ENCODE data around the gene ZBTB7C.

Gene ZBTB7C

GRCh38 chr18:48051945-48052840 lies 357.0 kb downstream of the ZBTB7C start:
- no peak overlapping the region for H3K4me3 Mint-ChIP-seq
- H3K27ac Mint-ChIP-seq, result no peak overlapping the region
- no peaks in the 10 kb centered on the region for H3K9me3 Mint-ChIP-seq (ENCODE audit: low read depth)
- no peaks in the 10 kb centered on the region for H3K4me1 Mint-ChIP-seq (ENCODE audit: low read depth)
- H3K27me3 Mint-ChIP-seq, result peaks cover 23% of the 10 kb centered on the region
- H3K36me3 Mint-ChIP-seq, result no peaks in the 10 kb centered on the region

- H3K27me3 Mint-ChIP-seq, result peaks cover 21% of the 10 kb centered on the region
- no peak overlapping the region for H3K27ac Mint-ChIP-seq
- H3K4me3 Mint-ChIP-seq, result no peak overlapping the region
Measured at GRCh38 chr18:48050176-48050575, 359.0 kb downstream of the ZBTB7C start.

GRCh38 chr18:48049757-48050156 lies 359.4 kb downstream of the ZBTB7C start:
- Mint-ChIP-seq H3K4me3 (no peak overlapping the region), H3K4me1 (ENCODE audit: low read depth) (no peaks in the 10 kb centered on the region), H3K27me3 (peaks cover 18% of the 10 kb centered on the region), H3K9me3 (ENCODE audit: low read depth) (no peaks in the 10 kb centered on the region), H3K36me3 (no peaks in the 10 kb centered on the region), H3K27ac (no peak overlapping the region)

More at GRCh38 chr18:48050176-48050575, 359.0 kb downstream of the ZBTB7C start:
- H3K9me3 Mint-ChIP-seq (ENCODE audit: low read depth), result no peaks in the 10 kb centered on the region
- H3K36me3 Mint-ChIP-seq, result no peaks in the 10 kb centered on the region
- H3K4me1 Mint-ChIP-seq (ENCODE audit: low read depth), result no peaks in the 10 kb centered on the region

GRCh38 chr18:48048251-48048650 lies 360.9 kb downstream of the ZBTB7C start:
- H3K27me3 Mint-ChIP-seq, result peaks cover 9% of the 10 kb centered on the region
- H3K9me3 Mint-ChIP-seq (ENCODE audit: low read depth), result peaks cover 4% of the 10 kb centered on the region
- H3K4me3 Mint-ChIP-seq, result no peak overlapping the region
- no peaks in the 10 kb centered on the region for H3K36me3 Mint-ChIP-seq
- H3K4me1 Mint-ChIP-seq (ENCODE audit: low read depth), result no peaks in the 10 kb centered on the region
- H3K27ac Mint-ChIP-seq, result no peak overlapping the region

GRCh38 chr18:48046843-48047242 lies 362.3 kb downstream of the ZBTB7C start:
- H3K9me3 Mint-ChIP-seq (ENCODE audit: low read depth), result peaks cover 8% of the 10 kb centered on the region
- H3K4me3 Mint-ChIP-seq, result no peak overlapping the region
- no peak overlapping the region for H3K27ac Mint-ChIP-seq
- peaks cover 6% of the 10 kb centered on the region for H3K27me3 Mint-ChIP-seq
- no peaks in the 10 kb centered on the region for H3K36me3 Mint-ChIP-seq
- H3K4me1 Mint-ChIP-seq (ENCODE audit: low read depth), result no peaks in the 10 kb centered on the region

GRCh38 chr18:48045744-48046143 lies 363.4 kb downstream of the ZBTB7C start:
- no peaks in the 10 kb centered on the region for H3K4me1 Mint-ChIP-seq (ENCODE audit: low read depth)
- peaks cover 8% of the 10 kb centered on the region for H3K9me3 Mint-ChIP-seq (ENCODE audit: low read depth)
- no peaks in the 10 kb centered on the region for H3K36me3 Mint-ChIP-seq
- H3K27me3 Mint-ChIP-seq, result peaks cover 5% of the 10 kb centered on the region
- H3K4me3 Mint-ChIP-seq, result no peak overlapping the region
- H3K27ac Mint-ChIP-seq, result no peak overlapping the region

GRCh38 chr18:48044944-48045343 lies 364.2 kb downstream of the ZBTB7C start:
- Mint-ChIP-seq H3K36me3 (no peaks in the 10 kb centered on the region), H3K9me3 (ENCODE audit: low read depth) (peaks cover 8% of the 10 kb centered on the region), H3K27ac (no peak overlapping the region), H3K4me3 (no peak overlapping the region), H3K27me3 (peaks cover 2% of the 10 kb centered on the region), H3K4me1 (ENCODE audit: low read depth) (no peaks in the 10 kb centered on the region)

GRCh38 chr18:48043166-48043565 lies 366.0 kb downstream of the ZBTB7C start:
- H3K9me3 Mint-ChIP-seq (ENCODE audit: low read depth), result peaks cover 8% of the 10 kb centered on the region
- no peaks in the 10 kb centered on the region for H3K36me3 Mint-ChIP-seq
- H3K27me3 Mint-ChIP-seq, result peaks cover 2% of the 10 kb centered on the region
- no peak overlapping the region for H3K27ac Mint-ChIP-seq
- H3K4me3 Mint-ChIP-seq, result no peak overlapping the region
- no peaks in the 10 kb centered on the region for H3K4me1 Mint-ChIP-seq (ENCODE audit: low read depth)

GRCh38 chr18:48042431-48042830 lies 366.8 kb downstream of the ZBTB7C start:
- Mint-ChIP-seq H3K4me1 (ENCODE audit: low read depth) (no peaks in the 10 kb centered on the region), H3K9me3 (ENCODE audit: low read depth) (peaks cover 8% of the 10 kb centered on the region), H3K4me3 (no peak overlapping the region), H3K27me3 (peaks cover 2% of the 10 kb centered on the region), H3K36me3 (no peaks in the 10 kb centered on the region), H3K27ac (no peak overlapping the region)

GRCh38 chr18:48040457-48041110 lies 368.6 kb downstream of the ZBTB7C start:
- H3K27ac Mint-ChIP-seq, result no peak overlapping the region
- no peaks in the 10 kb centered on the region for H3K4me1 Mint-ChIP-seq (ENCODE audit: low read depth)
- peaks cover 2% of the 10 kb centered on the region for H3K27me3 Mint-ChIP-seq
- no peak overlapping the region for H3K4me3 Mint-ChIP-seq
- H3K36me3 Mint-ChIP-seq, result no peaks in the 10 kb centered on the region
- peaks cover 8% of the 10 kb centered on the region for H3K9me3 Mint-ChIP-seq (ENCODE audit: low read depth)

GRCh38 chr18:48039769-48040215 lies 369.4 kb downstream of the ZBTB7C start:
- H3K27me3 Mint-ChIP-seq, result peaks cover 2% of the 10 kb centered on the region
- no peak overlapping the region for H3K4me3 Mint-ChIP-seq
- H3K27ac Mint-ChIP-seq, result no peak overlapping the region
- no peaks in the 10 kb centered on the region for H3K4me1 Mint-ChIP-seq (ENCODE audit: low read depth)
- no peaks in the 10 kb centered on the region for H3K36me3 Mint-ChIP-seq
- peaks cover 8% of the 10 kb centered on the region for H3K9me3 Mint-ChIP-seq (ENCODE audit: low read depth)

GRCh38 chr18:48038636-48039035 lies 370.5 kb downstream of the ZBTB7C start:
- Mint-ChIP-seq H3K36me3 (no peaks in the 10 kb centered on the region), H3K4me3 (no peak overlapping the region), H3K27ac (no peak overlapping the region), H3K4me1 (ENCODE audit: low read depth) (no peaks in the 10 kb centered on the region), H3K27me3 (peaks cover 2% of the 10 kb centered on the region), H3K9me3 (ENCODE audit: low read depth) (peaks cover 8% of the 10 kb centered on the region)

GRCh38 chr18:48037481-48038271 lies 371.5 kb downstream of the ZBTB7C start:
- Mint-ChIP-seq H3K27me3 (peaks cover 2% of the 10 kb centered on the region), H3K9me3 (ENCODE audit: low read depth) (no peaks in the 10 kb centered on the region), H3K36me3 (no peaks in the 10 kb centered on the region), H3K4me1 (ENCODE audit: low read depth) (no peaks in the 10 kb centered on the region), H3K4me3 (no peak overlapping the region), H3K27ac (no peak overlapping the region)

- Mint-ChIP-seq H3K27me3 (peaks cover under 1% of the 10 kb centered on the region), H3K4me1 (ENCODE audit: low read depth) (no peaks in the 10 kb centered on the region), H3K36me3 (no peaks in the 10 kb centered on the region), H3K9me3 (ENCODE audit: low read depth) (no peaks in the 10 kb centered on the region), H3K4me3 (no peak overlapping the region), H3K27ac (no peak overlapping the region)
Measured at GRCh38 chr18:48036641-48037421, 372.4 kb downstream of the ZBTB7C start.

Data from activated naive CD8-positive, alpha-beta T cell (primary cell).